SKM-1 (cell line): ENCODE measurements around the gene HPSE.

Source experiments
- DNase-seq: peaks from one replicate; lab custom pipeline; 2025; ENCODE audit not compliant: unreplicated experiment; lab: John Stamatoyannopoulos, UW

The HPSE gene

GRCh38 chr4:83251447-83251830, 83.2 kb downstream of the HPSE start:
- no peak for DNase-seq

- no peak for DNase-seq
Observed at GRCh38 chr4:83250687-83251446, 83.8 kb downstream of the HPSE start.

GRCh38 chr4:83248486-83248885, 86.2 kb downstream of the HPSE start:
- DNase-seq = no peak

GRCh38 chr4:83247415-83248357, 87.0 kb downstream of the HPSE start:
- no peak for DNase-seq
